ENCODE measurements around the gene MRPL53. TPM values are rescaled to one million over a fixed set of nuclear protein-coding genes. Genes with fewer than 3 reads are reported as not detected.
A peak's percentile ranks its signal among the peaks of the same experiment; 100 is the strongest.

Gene MRPL53
- total and polyA plus RNA-seq, 2 of the 13 experiments (the other 11 are each of a cell fraction or from before 2014, with no cell fraction given), result 34.3 to 51.9 TPM

GRCh38 chr2:74472086-74472944 is at the start of gene MRPL53 (continued):
- no peak; the same call in 1 of the 2 replicates for TF ChIP-seq ZBTB10 (CRISPR knock-in tag; IDR thresholded peaks at IDR 0.05; ENCODE audit: borderline replicate concordance)
- TF ChIP-seq ZSCAN5A (CRISPR knock-in tag; IDR thresholded peaks at IDR 0.05; ENCODE audit: borderline replicate concordance), result peak; percentile 93; the same call in 1 of the 2 replicates
- TF ChIP-seq SMARCC2 (IDR thresholded peaks at IDR 0.05), result no peak
- TF ChIP-seq ZBTB39 (CRISPR knock-in tag; IDR thresholded peaks at IDR 0.05), result peak; percentile 96
- TF ChIP-seq REST (IDR thresholded peaks at IDR 0.05; ENCODE audit: borderline replicate concordance in 1 of 2, low read depth in 1 of 2, low read length in 2 of 2), result peak in 1 of 2 experiments; percentile 66; a peak in 1 of 4 replicates
- no peak for TF ChIP-seq EZH2 (conservative IDR thresholded peaks at IDR 0.05; ENCODE audit: low read depth, low read length)
- TF ChIP-seq JUNB (CRISPR knock-in tag; IDR thresholded peaks at IDR 0.05; ENCODE audit: borderline replicate concordance), result no peak
- peak; percentile 39 for TF ChIP-seq HNRNPH1 (optimal IDR thresholded peaks at IDR 0.05; ENCODE audit: low read depth, low read length)
- no peak for TF ChIP-seq ZKSCAN1 (IDR thresholded peaks at IDR 0.05; ENCODE audit: low read length)
- TF ChIP-seq MZF1 (CRISPR knock-in tag; IDR thresholded peaks at IDR 0.05; ENCODE audit: borderline replicate concordance), result peak; percentile 86; the same call in 1 of the 2 replicates
- peak; percentile 81; the same call in 1 of the 2 replicates for TF ChIP-seq ZNF343 (CRISPR knock-in tag; IDR thresholded peaks at IDR 0.05)
- TF ChIP-seq PAX8 (CRISPR knock-in tag; IDR thresholded peaks at IDR 0.05; ENCODE audit: borderline replicate concordance), result 0 out of 2 replicates have a peak, but pooled peaks have one; percentile 86

All from HepG2 (cell line).